Putamen (tissue), 1 donor: ENCODE measurements around the gene SLC6A18.

ENCODE experiments used
- DNase-seq: peaks from one replicate; pipeline ENCODE4 v3.0.0-alpha.2; 2016; ENCODE audit warnings: low spot score

Gene SLC6A18

DNA sequence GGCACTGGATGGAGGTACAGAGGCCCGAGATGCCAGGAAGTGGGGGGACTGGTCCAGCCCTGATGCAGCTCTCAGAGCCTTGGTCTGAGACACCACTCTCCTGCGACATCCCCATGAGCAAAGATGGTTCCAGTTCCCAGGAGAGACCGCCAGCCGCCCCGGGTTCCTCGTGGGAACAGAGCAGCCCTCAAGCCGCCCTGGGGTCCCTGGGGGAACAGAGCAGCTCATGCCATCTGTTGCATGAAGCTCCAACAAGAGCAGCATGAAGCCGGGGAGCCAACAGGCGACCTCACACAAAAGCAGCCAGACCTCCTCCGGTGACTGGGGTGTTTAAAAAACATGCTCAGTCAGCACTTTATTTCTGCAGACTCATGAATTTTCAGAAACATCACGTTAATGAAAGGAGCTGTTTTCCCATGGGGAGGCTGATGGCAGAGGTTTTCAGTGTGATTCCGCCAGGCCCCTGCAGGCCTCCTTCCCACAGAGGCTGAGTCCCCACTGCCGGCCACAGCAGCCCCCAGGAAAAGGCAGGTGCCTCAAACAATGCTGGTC is 6.2 kb downstream of the SLC6A18 start:
- DNase-seq, result no peak

DNA sequence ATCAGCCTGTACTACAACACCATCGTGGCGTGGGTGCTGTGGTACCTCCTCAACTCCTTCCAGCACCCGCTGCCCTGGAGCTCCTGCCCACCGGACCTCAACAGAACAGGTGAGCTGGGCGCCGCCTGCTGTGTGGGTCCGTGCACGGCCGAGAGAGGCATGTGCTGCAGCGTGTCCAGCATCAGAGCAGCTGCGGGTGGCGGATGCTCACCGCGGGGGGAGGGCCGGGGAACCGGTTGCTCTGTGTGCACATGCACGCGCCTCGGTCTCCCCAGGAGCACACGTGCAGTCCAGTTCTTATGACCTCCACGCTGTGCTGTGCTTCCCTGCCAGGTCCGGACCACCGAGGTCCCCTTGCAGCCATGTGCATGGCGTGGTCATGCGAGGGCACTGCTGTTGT is 7.6 kb downstream of the SLC6A18 start:
- DNase-seq, result no peak

DNA sequence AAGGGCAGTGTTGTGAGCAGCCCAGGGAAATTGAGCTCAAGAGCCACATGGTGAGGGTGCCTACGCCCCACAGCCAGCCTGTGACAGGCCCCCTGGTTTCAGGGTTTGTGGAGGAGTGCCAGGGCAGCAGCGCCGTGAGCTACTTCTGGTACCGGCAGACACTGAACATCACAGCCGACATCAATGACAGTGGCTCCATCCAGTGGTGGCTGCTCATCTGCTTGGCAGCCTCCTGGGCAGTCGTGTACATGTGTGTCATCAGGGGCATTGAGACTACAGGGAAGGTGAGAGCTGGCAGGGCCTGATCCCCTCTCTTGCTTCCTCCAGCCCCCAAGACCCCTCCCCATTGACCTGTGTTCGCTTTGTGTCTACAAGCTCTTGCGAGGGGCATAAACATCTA is 10.2 kb downstream of the SLC6A18 start:
- no peak for DNase-seq

DNA sequence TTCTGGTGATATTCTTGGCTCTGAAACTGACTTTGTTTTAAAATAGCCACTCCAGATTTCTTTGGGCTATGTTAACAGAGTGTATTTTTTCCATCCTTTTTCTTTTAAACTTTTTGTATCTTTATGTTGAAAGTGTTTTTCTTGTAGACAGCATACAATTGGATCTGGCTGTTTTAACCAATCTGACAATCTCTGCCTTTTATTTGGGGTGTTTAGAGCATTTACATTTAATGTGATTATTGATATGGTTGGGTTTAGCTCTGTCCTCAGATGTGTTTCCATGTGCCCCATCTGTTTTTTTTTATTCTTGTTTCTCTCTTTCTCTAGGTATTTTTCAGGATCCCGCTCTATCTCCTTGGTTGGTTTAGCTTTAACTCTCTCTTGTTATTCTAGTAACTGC is 10.7 kb downstream of the SLC6A18 start:
- DNase-seq, result no peak

DNA sequence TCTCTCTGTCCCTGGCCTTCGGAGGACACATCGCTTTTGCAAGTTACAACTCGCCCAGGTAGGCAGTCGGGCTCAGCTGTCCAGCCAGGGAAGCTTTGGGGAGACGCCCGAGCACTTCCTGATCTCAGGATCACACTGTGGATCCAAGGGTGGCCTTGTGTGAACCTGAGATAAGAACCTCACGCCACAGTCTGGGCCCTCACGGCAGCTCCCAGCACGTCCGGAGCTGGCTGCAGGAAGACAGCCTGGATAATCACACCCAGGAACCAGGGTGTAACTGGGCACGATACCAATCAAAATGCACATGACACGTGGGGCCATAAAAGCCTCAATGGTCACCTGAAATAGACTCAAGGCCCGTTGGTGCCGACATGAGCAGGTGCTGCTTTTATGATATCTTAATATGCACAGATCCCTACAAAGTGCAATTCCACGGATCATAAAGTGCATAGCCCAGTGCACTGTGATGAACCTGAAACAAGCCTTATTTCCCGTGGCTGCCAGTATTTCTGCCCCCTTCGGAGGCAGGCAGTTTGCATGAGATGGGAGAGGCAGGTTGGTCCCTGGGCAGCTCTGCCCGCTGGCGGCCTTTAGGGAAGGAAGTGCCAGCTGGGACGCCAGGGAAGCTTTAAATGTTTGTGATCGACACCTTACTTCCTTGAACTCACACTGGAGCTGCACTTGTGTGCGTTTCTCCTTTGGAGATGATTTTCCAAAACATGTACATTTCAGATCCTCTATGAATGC is 14.5 kb downstream of the SLC6A18 start:
- no peak for DNase-seq

DNA sequence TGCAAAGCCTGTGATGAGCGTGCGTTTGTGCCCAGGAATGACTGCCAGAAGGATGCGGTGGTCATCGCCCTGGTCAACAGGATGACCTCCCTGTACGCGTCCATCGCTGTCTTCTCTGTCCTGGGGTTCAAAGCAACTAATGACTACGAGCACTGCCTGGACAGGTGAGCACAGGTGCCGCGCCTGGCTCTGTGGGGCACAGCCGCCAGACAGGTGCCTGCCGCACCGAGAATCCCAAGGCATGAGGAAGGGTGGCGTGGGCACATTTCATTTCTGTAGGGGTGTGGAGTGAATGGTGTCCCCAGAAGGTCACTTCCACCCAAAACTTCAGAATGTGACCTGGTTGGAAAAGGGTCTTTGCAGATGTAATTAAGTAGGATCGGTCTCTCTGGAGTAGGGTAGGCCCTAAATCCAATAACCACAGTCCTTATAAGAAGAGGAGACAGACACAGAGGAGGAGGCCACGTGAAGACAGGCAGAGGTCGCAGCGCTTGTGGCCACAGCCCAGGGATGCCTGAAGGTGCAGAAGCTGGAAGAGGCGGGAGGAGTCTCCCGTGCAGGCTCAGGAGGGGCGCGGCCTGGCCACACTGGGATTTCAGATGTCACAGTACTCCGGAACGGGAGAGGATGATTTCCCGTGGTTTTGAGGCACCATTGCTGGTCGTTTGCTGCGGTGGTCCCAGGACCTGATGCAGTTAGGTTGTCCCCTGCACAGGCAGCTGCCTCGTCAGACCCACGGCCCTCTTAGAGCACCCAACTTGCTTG is 15.5 kb downstream of the SLC6A18 start:
- DNase-seq, result no peak

DNA sequence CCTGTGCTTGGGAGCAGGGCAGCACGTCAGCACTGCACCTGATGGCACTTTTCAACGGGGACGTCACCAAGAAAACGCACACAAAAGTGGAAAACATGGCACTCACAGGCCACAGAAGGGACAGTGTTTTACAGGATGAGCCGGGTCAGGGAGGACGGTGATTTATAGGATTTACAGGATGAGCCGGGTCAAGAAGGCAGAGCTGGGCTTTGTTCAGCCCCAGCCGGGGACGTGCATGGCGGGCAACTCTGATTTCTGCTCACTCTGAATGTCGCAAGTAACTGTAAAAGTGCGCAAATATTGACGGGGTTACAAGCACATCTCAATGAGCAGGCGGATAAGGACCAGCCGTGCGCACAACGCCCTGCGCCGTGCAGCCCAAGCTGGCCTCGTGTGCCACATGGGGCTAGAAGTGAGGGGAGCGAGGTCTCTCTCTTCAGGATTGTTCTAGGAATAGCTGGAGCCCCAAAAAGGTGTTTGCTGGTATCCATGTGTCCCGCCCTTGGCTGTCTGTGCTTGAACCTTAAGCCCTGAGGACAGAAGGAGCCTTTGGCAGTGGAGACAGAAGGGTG is 16.4 kb downstream of the SLC6A18 start:
- no peak for DNase-seq

DNA sequence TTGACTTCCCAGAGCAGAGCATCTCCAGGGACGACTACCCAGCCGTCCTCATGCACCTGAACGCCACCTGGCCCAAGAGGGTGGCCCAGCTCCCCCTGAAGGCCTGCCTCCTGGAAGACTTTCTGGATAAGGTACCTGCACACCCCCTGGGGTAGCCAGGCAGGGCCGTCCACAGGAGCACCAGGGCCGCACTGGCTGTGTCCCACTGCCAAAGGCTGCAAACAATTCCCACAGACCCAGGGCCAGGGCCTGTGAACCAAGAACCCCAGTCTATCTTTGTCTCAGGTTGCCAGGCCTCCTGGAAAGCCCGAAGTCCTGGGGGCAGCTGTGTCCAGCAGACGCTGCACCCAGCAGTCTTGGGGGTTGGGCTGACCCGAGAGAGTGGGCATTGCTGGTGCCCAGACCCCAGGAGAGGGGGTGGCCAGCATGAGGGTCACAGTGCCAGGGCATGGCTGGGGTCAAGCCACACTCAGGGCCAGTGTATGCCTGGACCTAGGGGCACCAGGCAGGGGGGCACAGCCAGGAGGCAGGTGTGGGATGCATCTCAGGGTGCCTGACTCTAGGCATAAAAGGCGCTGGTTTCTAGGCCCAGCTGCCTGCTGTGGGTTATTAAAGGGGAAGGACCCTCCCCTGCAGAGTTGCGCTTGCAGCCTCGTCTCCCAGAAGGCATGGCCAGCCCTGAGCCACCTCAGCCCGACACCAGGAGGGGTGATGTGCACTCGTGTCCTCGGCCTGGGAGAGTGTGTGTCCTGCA is 17.7 kb downstream of the SLC6A18 start:
- no peak for DNase-seq

DNA sequence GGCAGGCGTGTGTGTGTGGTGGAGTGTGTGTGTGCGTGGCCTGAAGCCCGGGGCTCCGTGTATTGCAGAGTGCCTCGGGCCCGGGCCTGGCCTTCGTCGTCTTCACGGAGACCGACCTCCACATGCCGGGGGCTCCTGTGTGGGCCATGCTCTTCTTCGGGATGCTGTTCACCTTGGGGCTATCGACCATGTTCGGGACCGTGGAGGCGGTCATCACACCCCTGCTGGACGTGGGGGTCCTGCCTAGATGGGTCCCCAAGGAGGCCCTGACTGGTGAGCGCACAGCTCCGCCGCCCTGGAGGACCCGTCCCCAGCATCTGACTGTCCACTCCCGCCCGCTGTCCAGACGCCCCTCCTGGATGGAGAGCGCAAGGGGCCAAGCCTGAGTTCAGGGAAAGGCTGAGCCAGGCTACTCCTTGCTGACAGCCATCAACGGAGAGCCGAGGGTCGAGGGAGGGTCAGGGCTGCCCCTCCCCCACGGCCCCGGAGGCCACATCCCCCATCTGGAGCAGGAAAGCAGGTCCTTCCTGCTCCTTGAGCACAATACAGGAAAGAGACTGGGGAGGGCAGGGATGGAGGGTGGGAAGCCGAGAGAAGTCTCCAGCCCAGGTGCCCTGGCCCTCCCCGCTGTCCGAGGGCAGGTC is 18.4 kb downstream of the SLC6A18 start:
- DNase-seq, result no peak

DNA sequence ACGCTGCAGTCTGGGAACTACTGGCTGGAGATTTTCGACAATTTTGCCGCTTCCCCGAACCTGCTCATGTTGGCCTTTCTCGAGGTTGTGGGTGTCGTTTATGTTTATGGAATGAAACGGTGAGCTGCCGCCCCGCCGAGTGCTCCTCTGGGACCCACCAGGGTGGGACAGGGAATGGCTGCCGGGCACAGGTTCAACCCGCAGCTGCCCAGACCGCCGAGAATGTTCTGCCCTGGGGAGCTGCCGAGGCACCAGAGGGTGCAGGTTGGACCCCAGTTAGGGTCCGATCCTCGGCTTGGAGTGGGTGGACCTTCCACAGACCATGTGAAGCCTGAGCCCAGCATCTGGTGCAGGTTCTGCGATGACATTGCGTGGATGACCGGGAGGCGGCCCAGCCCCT is 19.1 kb downstream of the SLC6A18 start:
- no peak for DNase-seq

DNA sequence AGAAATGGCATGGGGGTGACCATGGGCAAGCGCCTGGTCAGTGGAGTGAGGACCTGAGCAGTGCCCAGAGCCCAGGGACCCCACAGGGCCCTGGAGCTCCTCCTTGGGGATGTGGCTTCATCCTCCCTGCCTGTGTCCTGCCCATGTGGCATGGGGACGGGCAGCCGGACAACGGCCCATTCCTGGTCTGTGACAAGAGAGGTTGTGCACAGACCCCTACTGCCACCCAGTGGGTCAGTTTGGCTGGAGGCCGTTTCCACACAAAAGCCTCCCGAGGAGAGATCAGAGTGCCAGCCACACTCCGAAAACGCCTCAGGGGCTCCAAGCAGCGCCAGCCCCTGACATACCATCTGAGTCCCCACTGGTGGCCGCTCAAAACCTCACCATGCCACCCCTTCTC is 19.8 kb downstream of the SLC6A18 start:
- DNase-seq, result peak; percentile 7

DNA sequence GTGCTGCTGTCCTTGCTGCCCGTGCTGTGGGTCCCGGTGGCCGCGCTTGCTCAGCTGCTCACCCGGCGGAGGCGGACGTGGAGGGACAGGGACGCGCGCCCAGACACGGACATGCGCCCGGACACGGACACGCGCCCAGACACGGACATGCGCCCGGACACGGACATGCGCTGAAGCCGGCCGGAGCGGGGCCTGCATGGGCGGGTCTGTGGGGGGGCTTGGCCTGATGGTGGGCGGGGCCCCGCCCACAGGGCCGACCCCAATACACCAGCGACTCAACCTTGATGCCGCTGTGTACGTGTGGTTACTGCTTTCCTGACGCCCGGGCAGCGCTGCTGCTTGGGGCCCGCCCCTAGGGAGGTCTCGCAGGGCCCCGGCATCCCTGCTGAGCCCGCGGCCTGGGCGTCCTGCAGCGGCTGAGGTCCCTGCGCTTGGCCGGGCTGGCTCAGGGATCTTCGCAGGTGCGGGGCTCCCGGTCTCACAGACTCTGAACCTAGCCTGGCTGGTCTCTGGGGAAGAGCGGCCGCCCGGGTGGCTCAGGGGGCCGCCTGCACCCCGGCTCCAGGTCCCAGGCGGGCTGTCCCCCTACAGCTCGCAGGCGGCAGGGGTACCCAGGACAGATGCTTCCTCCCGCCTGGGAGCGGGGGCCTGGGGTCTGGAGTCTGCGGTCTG is 20.9 kb downstream of the SLC6A18 start:
- no peak for DNase-seq

DNA sequence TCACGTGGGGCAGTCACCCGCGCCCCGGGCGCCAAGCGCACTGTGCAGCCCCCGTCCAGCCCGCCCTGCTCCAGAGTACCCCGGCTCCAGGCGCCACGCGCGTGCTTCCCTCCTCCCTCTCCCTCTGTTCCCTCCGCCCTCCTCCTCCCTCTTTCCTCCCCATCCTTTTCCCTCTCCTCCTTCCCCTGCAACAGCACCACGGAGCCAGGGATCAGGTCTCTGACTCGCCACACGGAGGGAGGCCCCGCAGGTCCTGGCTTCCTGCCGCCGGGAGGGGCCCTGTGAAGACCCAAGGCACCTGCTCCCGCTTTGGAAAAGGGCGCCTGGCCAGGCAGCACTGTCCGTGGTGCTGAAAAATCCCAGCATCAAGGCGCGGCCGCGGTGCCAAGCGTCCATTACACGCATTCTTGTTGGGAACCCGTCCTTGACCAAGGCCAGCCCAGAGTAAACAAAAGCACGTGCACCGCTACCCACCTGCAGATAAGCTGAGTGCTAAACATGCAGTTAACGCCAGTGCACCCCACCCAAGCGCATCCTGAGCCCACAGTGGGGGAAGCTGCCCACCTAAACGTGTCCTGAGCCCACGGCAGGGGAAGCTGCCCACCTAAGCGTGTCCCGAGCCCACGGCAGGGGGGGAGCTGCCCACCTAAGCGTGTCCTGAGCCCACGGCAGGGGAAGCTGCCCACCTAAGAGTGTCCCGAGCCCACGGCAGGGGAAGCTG is 21.7 kb downstream of the SLC6A18 start:
- DNase-seq, result no peak

DNA sequence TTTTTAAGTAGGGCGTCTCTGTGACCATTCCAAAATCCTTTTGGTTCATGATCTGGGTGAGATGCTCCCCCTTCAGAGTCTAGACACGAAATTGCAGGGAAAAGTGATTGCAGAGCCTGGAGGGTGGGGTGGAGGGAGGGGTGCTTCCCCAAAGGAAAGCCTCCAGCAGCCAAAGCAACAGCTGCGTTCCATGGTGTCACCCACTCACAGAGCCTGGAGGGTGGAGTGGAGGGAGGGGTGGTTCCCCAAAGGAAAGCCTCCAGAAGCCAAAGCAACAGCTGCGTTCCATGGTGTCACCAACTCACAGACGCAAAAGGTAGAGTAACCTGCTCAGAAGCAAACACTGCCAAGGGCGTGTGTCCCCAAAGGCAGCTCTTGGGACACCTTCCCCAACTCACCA is 22.6 kb downstream of the SLC6A18 start:
- no peak for DNase-seq

DNA sequence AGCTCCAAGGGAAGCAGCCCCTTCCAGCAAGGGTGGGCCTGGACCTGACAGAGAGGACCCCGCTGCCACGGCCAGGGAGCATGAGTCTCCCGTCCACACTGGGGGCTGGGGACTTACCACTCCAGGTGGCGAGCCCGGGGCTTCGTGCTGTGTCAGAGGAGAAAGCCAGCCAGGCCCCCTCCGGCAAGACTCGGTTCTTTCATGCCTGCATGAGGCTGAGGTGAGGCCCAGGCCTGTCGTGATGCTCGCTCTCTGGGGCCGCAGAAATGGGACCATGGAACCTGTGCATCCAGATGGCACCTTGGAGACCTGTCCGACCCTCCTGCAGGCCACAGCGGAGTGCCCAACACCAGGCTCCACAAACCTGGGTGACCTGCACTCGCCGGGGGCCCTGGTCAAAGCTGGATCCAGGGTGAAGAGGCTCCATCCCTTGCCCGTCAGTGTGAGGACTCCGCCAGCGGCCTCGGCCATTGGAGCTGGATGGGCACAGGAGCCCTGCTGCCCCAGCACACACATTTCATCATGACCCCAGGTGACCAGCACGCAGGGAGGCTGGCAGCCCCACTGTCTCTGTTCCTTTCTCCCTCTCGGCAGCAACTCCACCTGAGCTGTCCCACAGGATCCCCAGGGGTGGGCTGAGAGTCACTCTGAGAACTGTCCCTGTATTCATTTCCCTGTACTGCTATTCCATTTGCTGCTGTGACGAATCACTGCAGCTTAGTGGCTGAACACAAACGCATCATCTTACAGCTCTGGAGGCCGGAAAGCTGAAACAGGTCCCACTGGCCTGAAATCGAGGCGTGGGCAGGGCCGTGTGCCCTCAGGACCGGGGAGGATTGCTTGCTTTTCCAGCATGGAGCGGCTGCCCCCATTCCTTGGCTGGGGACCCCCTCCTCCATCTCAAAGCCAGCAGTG is 24.4 kb downstream of the SLC6A18 start:
- DNase-seq, result no peak

DNA sequence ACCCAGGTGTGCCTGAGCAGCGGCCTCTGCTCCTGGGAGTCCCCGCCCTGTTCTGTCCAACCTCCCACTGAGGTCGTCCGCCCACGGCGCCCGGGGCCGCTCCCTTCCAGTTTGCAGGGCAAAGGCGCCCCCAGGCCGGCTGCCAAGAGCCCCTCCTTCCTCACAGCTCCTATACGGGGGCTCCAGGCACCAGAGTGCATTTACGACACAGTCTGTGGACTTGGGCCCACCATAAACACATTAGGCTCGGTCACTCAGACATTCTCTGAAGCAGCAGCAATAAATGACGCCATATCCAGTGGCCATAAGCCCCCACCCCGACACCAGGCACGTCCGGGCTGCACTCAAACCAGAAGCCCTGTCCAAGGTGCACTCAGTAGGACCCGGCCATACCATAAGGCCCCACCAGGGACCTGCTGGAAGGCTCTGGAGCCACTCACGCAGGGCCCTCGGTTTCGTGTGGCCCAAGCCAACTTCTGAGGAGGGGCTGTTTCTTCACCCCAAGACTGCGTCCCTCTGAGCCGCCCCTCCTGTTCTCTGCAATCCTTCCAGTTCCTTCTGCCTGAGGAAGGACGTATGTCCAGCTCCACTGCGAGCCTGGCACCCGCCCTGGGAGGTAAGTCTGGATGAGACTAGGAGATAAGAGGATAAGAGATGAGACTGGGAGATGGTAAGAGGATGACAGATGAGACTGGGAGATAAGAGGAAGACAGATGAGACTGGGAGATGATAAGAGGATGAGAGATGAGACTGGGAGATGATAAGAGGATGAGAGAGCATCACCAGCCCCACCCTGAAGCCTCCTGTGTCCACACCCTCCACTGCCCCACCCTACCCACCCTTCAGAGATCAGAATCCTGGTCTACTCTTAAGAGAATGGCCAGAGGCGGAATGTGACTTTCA is 26.7 kb downstream of the SLC6A18 start:
- DNase-seq, result no peak

DNA sequence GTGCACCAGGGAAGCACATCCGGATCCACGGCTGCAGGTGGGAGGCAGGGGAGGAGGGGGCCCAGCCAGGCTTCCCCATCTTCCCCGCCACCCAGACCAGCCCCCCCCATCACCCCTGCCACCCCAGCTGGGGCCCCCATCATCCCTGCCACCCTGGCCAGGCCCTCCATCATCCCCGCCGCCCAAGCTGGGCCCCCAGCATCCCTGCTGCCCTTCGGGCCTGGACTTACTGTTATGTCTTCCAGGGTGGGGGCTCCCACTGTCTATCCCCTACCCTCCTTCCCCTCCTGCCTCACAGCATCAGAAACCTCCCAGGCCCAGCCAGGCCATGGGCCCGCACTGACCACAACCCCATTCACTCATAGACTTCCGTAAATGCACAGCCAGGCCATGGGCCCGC is 27.5 kb downstream of the SLC6A18 start:
- DNase-seq, result no peak

DNA sequence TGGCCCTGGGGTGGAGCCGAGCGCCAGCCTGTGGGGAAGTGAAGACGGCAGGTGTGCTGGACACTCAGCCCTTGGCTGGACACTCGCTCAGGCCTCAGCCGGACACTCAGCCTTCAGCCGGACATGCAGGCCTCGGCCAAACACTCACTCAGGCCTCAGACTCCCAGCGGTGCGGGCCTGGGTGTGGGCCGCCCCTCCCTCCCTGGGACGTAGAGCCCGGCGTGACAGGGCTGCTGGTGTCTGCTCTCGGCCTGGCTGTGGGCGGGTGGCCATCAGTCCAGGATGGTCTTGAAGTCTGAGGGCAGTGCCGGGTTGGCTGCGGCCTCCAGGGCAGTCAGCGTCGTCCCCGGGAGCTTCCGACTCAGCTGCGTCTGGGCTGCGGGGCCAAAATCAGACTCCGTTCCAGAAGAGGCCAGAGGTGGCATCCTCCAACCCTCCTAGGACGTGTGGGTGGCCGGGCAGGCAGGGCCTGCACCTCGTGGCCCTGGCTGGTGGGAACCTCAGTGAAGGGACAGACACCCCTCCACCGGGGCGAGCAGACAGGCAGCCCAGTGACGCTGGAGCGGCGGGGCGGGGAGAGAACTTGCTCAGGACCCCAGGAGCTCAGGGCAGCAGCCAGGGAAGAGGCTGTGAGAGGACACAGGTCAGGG is 28.4 kb downstream of the SLC6A18 start:
- DNase-seq, result no peak
